ENCODE results near the gene COG7.
"Not testable (repeated sequence)": the region's sequence is repeated elsewhere in the genome, so short reads cannot be mapped to it uniquely, and the experiment has no call there.

The COG7 gene

GRCh38 chr16:23485257-23485614, 32.2 kb upstream of the COG7 start (continued):
- TF ChIP-seq CSDC2 (CRISPR knock-in tag; IDR thresholded peaks at IDR 0.05): no peak
- no peak for TF ChIP-seq TOX (CRISPR knock-in tag; IDR thresholded peaks at IDR 0.05; ENCODE audit: borderline replicate concordance)
- TF ChIP-seq SNAI2 (CRISPR knock-in tag; IDR thresholded peaks at IDR 0.05): no peak
- no peak for TF ChIP-seq ISL1 (CRISPR knock-in tag; IDR thresholded peaks at IDR 0.05)
- no peak for TF ChIP-seq ZC3H10 (CRISPR knock-in tag; IDR thresholded peaks at IDR 0.05)
- no peak for TF ChIP-seq ESRRG (CRISPR knock-in tag; IDR thresholded peaks at IDR 0.05)
- no peak for TF ChIP-seq PPARA (CRISPR knock-in tag; IDR thresholded peaks at IDR 0.05; ENCODE audit: borderline replicate concordance)

GRCh38 chr16:23484510-23485256, 31.7 kb upstream of the COG7 start:
- ATAC-seq: no peak
- TF ChIP-seq RARB (CRISPR knock-in tag; IDR thresholded peaks at IDR 0.05) (no peak), POU6F1 (CRISPR knock-in tag; IDR thresholded peaks at IDR 0.05; ENCODE audit: borderline replicate concordance, low read depth) (no peak), CREB5 (CRISPR knock-in tag; IDR thresholded peaks at IDR 0.05; ENCODE audit: low read depth) (no peak), TCF4 (CRISPR knock-in tag; IDR thresholded peaks at IDR 0.05; ENCODE audit: borderline replicate concordance) (no peak), GLIS3 (CRISPR knock-in tag; IDR thresholded peaks at IDR 0.05) (no peak), ZNF8 (CRISPR knock-in tag; IDR thresholded peaks at IDR 0.05) (no peak)

GRCh38 chr16:23483492-23483891, 30.5 kb upstream of the COG7 start:
- not testable (repeated sequence) for ATAC-seq

GRCh38 chr16:23482778-23483177, 29.8 kb upstream of the COG7 start:
- TF ChIP-seq TSHZ2 (CRISPR knock-in tag; IDR thresholded peaks at IDR 0.05) (no peak), GLIS3 (CRISPR knock-in tag; IDR thresholded peaks at IDR 0.05) (no peak), ZFP3 (CRISPR knock-in tag; IDR thresholded peaks at IDR 0.05) (no peak), PATZ1 (CRISPR knock-in tag; IDR thresholded peaks at IDR 0.05; ENCODE audit: borderline replicate concordance) (no peak), ISL1 (CRISPR knock-in tag; IDR thresholded peaks at IDR 0.05) (no peak), ZNF8 (CRISPR knock-in tag; IDR thresholded peaks at IDR 0.05) (no peak), SNAI2 (CRISPR knock-in tag; IDR thresholded peaks at IDR 0.05) (no peak), BACH2 (CRISPR knock-in tag; IDR thresholded peaks at IDR 0.05; ENCODE audit: borderline replicate concordance) (no peak), POU6F1 (CRISPR knock-in tag; IDR thresholded peaks at IDR 0.05; ENCODE audit: borderline replicate concordance, low read depth) (no peak), CSDC2 (CRISPR knock-in tag; IDR thresholded peaks at IDR 0.05) (no peak), ZNF70 (CRISPR knock-in tag; IDR thresholded peaks at IDR 0.05) (no peak), RARB (CRISPR knock-in tag; IDR thresholded peaks at IDR 0.05) (no peak)
- no peak for ATAC-seq
